ENCODE measurements around the gene INPP5D. TPM values are rescaled to one million over a fixed set of nuclear protein-coding genes. Genes with fewer than 3 reads are reported as not detected.

INPP5D gene
- total and polyA plus RNA-seq, 8 donors: 3.7 to 564 (median 8.5) TPM

DNA sequence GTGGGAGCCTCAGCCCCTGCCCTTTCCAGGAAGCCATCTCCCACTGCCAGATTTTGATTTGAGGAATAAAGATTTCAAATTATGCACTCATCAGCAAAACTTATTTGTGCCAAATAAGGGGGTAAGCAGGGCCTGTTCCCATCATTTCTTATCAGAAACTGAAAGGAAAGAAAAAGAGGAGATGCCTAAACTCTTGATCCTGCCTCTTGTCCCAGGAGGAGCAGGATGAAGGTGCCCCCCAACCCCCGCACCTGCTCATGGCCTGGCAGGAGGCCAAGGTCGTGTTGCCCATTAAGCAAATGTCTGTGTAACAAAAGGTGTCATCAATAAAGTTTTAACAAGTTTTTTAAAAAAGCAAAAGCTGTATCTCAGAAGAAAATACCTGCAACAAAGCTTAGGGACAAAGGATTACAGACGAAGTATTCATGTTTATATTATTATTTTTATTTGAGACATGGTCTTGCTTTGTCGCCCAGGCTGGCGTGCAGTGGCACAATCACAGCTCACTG is 80.0 kb downstream of the INPP5D start:
- TF ChIP-seq CTCF (IDR thresholded peaks at IDR 0.05) (no peak), POLR2AphosphoS5 (IDR thresholded peaks at IDR 0.05) (no peak), EP300 (IDR thresholded peaks at IDR 0.05) (no peak), POLR2A (IDR thresholded peaks at IDR 0.05) (no peak)
- no peak for DNase-seq
- H3K4me1 ChIP-seq: no peaks in the 10 kb centered on the region
- peaks cover 0 to 25% (median 0%) of the 10 kb centered on the region in 3 donors for H3K27me3 ChIP-seq
- peaks cover 0 to 14% (median 5%) of the 10 kb centered on the region in 4 donors for H3K36me3 ChIP-seq
- WGBS, 5 donors: 64 to 70% (median 67%) methylated on average over 5 of the region's 5 CpGs
- H3K27ac ChIP-seq: no peak overlapping the region
- H3K9me3 ChIP-seq: peaks cover 0 to 10% (median 5%) of the 10 kb centered on the region in 4 donors
- intact Hi-C loops (cut with DNase I; ENCODE audit: low total_unique reads): no loop called here
- H3K4me3 ChIP-seq: no peak overlapping the region

- Histone ChIP-seq H3K27me3 (peaks cover 0 to 26% (median 0%) of the 10 kb centered on the region in 3 donors), H3K27ac (no peak overlapping the region), H3K36me3 (peaks cover 0 to 23% (median 9%) of the 10 kb centered on the region in 4 donors), H3K4me1 (no peaks in the 10 kb centered on the region), H3K4me3 (no peak overlapping the region), H3K9me3 (peaks cover 0 to 5% (median 1%) of the 10 kb centered on the region in 4 donors)
- TF ChIP-seq POLR2AphosphoS5 (IDR thresholded peaks at IDR 0.05): no peak
- no peak for TF ChIP-seq CTCF (IDR thresholded peaks at IDR 0.05)
- no peak for TF ChIP-seq EP300 (IDR thresholded peaks at IDR 0.05)
- no peak for TF ChIP-seq POLR2A (IDR thresholded peaks at IDR 0.05)
- intact Hi-C loops (cut with DNase I; ENCODE audit: low total_unique reads): no loop called here
- WGBS, 5 donors: 73 to 81% (median 75%) methylated on average over 7 of the region's 7 CpGs
- DNase-seq: no peak
Observed at GRCh38 chr2:233140978-233141377, 80.8 kb downstream of the INPP5D start.

DNA sequence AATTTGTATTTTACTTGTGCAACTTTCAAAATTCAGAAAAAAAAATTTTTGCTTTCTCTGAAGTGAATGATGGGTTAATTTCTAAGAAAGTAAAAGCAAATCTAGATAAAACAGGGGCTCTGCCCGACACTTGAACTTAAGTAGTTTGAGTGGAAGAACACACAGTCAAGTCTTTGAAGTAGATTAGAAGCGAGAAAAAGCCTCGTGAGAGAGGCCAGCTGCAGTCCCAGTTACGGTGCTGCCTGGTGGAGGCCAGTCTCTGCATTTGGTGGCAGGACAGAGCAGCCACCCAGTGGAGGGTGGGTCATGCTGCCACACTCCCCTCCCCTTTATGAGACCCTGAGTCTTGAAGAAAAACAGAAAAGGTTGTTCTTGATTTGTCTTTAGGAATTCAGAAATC is 81.8 kb downstream of the INPP5D start:
- no peak for DNase-seq
- no peak overlapping the region for H3K27ac ChIP-seq
- H3K4me1 ChIP-seq: no peaks in the 10 kb centered on the region
- H3K27me3 ChIP-seq: peaks cover 0 to 32% (median 0%) of the 10 kb centered on the region in 3 donors
- intact Hi-C loops (cut with DNase I; ENCODE audit: low total_unique reads): no loop called here
- peaks cover 0 to 32% (median 15%) of the 10 kb centered on the region in 4 donors for H3K36me3 ChIP-seq
- TF ChIP-seq POLR2A (IDR thresholded peaks at IDR 0.05) (no peak), POLR2AphosphoS5 (IDR thresholded peaks at IDR 0.05) (no peak), EP300 (IDR thresholded peaks at IDR 0.05) (no peak), CTCF (IDR thresholded peaks at IDR 0.05) (no peak)
- 18 to 49% (median 27%) methylated on average over 4 of the region's 4 CpGs for WGBS, 5 donors
- H3K4me3 ChIP-seq: no peak overlapping the region
- no peaks in the 10 kb centered on the region for H3K9me3 ChIP-seq

DNA sequence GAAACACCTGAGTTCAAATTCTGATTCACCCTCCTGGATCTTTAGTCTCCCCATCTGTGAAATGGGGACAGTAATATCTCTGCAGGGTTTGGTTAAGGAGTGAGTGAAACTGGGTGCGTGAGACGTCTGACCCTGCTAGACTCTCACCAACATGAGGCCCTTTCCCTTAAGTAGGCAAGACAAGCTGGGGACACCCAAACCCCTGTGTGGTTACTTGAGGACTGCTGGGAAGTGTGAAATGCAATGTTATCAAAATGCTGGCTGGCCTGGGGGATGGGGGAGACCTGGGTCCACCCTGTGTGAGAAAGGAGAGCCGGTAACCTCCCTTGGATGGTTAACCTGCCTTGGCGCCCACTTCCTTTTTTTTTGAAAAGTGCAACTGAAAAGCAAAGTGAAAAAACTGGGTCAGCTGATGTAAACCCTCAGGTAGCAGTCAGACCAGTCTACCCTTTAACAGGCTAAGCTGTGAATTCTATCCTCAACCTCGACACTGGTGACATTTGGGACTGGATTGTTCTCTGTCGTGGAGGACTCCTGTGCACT is 82.3 kb downstream of the INPP5D start:
- intact Hi-C loops (cut with DNase I; ENCODE audit: low total_unique reads): no loop called here
- Histone ChIP-seq H3K4me1 (no peaks in the 10 kb centered on the region), H3K27ac (no peak overlapping the region), H3K9me3 (no peaks in the 10 kb centered on the region), H3K4me3 (no peak overlapping the region), H3K36me3 (peaks cover 0 to 37% (median 19%) of the 10 kb centered on the region in 4 donors), H3K27me3 (peaks cover 0 to 32% (median 0%) of the 10 kb centered on the region in 3 donors)
- 41 to 61% (median 50%) methylated on average over 6 of the region's 6 CpGs for WGBS, 5 donors
- TF ChIP-seq POLR2AphosphoS5 (IDR thresholded peaks at IDR 0.05) (no peak), POLR2A (IDR thresholded peaks at IDR 0.05) (no peak), CTCF (IDR thresholded peaks at IDR 0.05) (no peak), EP300 (IDR thresholded peaks at IDR 0.05) (no peak)
- no peak for DNase-seq

All from stomach (tissue), 9 donors.